AG10803 (cell line): ENCODE measurements around the gene HKDC1.
"Not testable (repeated sequence)": the region's sequence is repeated elsewhere in the genome, so short reads cannot be mapped to it uniquely, and the experiment has no call there.

ENCODE experiments used
- DNase-seq: peaks from one replicate; pipeline ENCODE4 v3.0.0; 2010; ENCODE audit warnings: low read depth
- H3K4me3 ChIP-seq: 2 replicates; pipeline ENCODE4 v1.5.1; 2011; ENCODE audit warnings: mild to moderate bottlenecking, low read length, control low read depth
- TF ChIP-seq, protein P1 (sequence below): conservative IDR thresholded peaks from 2 replicates; pipeline ENCODE4 v1.5.1; 2011; ENCODE audit warnings: mild to moderate bottlenecking, low read length, control low read depth, inconsistent platforms

The HKDC1 gene, protein sequence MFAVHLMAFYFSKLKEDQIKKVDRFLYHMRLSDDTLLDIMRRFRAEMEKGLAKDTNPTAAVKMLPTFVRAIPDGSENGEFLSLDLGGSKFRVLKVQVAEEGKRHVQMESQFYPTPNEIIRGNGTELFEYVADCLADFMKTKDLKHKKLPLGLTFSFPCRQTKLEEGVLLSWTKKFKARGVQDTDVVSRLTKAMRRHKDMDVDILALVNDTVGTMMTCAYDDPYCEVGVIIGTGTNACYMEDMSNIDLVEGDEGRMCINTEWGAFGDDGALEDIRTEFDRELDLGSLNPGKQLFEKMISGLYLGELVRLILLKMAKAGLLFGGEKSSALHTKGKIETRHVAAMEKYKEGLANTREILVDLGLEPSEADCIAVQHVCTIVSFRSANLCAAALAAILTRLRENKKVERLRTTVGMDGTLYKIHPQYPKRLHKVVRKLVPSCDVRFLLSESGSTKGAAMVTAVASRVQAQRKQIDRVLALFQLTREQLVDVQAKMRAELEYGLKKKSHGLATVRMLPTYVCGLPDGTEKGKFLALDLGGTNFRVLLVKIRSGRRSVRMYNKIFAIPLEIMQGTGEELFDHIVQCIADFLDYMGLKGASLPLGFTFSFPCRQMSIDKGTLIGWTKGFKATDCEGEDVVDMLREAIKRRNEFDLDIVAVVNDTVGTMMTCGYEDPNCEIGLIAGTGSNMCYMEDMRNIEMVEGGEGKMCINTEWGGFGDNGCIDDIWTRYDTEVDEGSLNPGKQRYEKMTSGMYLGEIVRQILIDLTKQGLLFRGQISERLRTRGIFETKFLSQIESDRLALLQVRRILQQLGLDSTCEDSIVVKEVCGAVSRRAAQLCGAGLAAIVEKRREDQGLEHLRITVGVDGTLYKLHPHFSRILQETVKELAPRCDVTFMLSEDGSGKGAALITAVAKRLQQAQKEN

DNA sequence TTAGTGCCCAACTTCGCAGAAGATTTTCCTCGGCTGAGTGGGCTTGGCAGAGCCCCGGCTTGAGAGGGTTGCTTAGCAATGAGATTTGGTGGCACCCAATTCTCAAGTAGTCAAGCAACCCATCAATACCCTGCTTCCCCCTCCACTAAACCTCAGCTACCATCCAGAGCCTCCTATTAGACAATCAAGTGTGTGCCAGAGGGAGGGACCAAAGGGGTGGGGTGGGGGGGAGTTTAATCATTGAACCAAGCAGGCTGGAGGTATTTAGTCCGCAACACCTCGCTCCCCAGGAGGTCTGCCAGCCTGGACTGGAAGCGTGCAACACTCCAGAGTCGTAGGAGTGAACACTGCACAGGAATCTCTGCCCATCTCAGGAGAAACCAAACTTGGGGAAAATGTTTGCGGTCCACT, at the start of gene HKDC1:
TSS of gene HKDC1 (plus strand) at position 292 of the 411 bp plus-strand sequence. CDS start at position 396, 104 bp downstream.
- H3K4me3 ChIP-seq: no peak within 1 kb of the TSS
- DNase-seq: no peak

DNA sequence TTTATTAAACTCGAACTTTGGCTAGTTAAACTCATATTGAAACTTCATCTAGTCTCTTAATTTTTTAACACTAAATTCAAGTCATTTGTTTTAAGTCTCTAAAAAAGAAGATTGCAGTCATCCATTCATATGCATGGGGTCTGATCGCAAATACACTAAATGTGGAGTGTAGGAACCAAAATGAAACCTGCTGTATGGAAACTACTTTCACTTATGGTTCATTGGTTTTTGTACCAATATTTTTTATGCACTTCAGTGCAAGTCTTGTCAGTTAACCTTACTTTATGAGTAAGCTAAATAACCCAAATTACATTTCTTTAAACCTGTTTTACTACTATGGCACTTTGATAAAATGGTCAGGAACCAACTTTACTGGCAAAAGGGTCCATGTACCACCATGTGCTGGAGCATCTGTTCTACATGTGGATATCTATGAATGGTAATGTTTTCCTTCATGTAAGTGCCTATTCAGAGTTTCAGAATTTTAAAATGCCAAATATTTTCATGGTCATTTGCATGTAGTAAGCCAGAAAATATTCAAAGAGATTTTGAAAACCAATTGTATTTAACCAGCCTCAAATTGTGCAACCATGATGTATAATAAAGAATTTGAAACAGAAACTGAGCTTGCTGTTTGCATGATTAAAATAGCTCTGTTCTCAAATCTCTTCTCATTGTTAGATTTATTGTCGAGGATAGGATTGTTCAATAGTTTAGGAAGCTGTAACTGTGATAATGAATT, 47.7 kb upstream of the HKDC1 start:
- peak; percentile 74 for DNase-seq
- TF ChIP-seq, protein P1, sequence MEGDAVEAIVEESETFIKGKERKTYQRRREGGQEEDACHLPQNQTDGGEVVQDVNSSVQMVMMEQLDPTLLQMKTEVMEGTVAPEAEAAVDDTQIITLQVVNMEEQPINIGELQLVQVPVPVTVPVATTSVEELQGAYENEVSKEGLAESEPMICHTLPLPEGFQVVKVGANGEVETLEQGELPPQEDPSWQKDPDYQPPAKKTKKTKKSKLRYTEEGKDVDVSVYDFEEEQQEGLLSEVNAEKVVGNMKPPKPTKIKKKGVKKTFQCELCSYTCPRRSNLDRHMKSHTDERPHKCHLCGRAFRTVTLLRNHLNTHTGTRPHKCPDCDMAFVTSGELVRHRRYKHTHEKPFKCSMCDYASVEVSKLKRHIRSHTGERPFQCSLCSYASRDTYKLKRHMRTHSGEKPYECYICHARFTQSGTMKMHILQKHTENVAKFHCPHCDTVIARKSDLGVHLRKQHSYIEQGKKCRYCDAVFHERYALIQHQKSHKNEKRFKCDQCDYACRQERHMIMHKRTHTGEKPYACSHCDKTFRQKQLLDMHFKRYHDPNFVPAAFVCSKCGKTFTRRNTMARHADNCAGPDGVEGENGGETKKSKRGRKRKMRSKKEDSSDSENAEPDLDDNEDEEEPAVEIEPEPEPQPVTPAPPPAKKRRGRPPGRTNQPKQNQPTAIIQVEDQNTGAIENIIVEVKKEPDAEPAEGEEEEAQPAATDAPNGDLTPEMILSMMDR: no peak
- H3K4me3 ChIP-seq: no peak overlapping the region

More for the DNA sequence above, at the start of gene HKDC1:
- TF ChIP-seq, protein P1: no peak

DNA sequence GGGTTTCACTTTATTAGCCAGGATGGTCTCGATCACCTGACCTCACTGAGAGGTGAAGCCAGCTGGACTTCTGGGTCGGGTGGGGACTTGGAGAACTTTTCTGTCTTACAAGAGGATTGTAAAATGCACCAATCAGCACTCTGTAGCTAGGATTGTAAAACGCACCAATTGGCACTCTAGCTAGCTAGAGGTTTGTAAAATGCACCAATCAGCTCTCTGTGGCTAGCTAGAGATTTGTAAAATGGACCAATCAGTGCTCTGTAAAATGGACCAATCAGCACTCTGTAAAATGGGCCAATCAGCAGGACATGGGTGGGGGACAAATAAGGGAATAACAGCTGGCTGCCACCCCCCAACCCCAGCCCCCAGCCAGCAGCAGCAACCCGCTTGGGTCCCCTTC, 44.8 kb upstream of the HKDC1 start:
- DNase-seq, H3K4me3 ChIP-seq: not testable (repeated sequence)

DNA sequence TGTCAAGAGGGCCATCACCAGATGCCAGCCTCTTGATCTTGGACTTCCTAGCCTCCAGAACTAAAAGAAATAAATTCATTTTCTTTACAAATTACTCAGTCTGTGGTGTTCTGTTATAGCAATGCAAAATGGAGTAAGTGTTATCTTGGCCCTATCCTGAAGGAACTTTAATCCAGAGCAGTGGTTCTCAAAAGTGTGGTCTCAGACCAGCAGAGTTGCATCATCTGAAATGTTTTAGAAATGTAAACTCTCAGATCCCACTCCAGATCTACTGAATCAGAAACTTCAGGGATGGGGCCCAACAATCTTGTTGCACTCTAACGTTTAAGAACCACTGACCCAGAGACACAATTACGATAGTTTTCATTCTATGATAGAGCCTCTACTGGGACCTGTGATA, 43.3 kb upstream of the HKDC1 start:
- no peak overlapping the region for H3K4me3 ChIP-seq
- no peak for DNase-seq
- TF ChIP-seq, protein P1: no peak

DNA sequence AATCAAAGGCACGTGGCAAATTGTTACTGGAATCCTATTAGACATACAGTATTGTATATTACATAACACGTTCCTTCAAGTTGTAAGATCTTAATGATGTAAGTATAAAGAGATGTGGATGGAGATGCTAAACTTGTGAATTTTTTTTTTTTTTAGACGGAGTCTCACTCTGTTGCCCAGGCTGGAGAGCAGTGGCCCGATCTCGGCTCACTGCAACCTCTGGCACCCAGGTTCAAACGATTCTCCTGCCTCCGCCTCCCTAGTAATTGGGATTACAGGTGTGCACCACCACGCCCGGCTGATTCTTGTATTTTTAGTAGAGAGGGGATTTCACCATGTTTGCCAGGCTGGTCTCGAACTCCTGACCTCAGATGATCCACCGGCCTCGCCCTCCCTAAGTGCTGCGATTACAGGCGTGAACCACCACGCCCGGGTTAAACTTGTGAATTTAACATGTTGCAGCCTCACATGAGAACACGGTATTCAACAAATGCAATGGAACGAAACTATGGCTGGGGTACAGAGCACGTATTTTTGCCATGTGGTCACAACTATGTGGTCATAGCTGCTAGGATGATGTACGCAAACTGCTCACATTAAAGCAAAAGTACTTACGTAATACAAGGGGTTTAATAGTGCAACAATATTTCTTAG, 40.9 kb upstream of the HKDC1 start:
- TF ChIP-seq, protein P1: no peak
- peak; percentile 54 for DNase-seq
- H3K4me3 ChIP-seq: peak overlapping the region; percentile 99

DNA sequence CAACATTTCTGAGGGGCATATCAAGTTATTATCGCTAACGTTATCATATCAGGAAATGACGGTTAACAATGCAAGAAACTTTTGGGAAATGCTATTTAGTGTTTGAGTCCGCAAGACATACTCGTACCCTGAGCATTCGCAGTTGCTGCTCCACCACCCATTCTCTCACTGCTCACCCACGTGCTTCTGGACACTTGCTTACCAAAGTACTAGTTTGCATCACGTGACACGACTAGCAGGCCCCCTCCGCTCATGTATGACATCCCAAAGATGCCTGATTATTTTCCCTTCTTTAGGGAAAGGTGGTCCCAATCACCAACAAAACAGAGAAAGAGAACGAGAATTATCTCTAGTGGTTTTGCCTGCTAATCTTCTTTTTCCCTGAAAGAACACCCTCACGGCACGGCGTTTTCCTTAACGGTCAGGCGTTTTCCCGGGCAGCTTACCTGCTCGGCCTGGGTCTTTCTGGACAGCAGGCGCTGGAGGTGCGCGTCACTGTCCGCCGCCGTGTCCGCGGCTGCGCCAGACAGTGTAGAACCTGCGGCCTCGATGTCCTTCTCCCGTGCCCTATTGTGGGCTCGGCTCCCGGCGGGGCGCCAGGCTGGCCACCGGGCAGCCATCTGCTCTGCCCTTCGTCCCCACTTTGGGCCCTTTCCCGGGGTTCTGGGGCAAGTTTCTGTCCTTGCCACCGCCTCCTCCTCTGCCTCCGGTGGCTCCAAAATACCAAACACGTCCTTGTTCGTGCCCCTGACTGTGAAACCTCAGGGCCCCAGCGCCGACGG, 40.2 kb upstream of the HKDC1 start, which contains the start of gene SUPV3L1:
TSS of gene SUPV3L1 (plus strand) at position 492 of the 782 bp plus-strand sequence. CDS start at position 550, 58 bp downstream.
- TF ChIP-seq, protein P1: no peak
- H3K4me3 ChIP-seq: peak within 1 kb of the TSS; percentile 99
- DNase-seq: peak; percentile 98
